ENCODE measurements around the gene ERGIC2.

DNA sequence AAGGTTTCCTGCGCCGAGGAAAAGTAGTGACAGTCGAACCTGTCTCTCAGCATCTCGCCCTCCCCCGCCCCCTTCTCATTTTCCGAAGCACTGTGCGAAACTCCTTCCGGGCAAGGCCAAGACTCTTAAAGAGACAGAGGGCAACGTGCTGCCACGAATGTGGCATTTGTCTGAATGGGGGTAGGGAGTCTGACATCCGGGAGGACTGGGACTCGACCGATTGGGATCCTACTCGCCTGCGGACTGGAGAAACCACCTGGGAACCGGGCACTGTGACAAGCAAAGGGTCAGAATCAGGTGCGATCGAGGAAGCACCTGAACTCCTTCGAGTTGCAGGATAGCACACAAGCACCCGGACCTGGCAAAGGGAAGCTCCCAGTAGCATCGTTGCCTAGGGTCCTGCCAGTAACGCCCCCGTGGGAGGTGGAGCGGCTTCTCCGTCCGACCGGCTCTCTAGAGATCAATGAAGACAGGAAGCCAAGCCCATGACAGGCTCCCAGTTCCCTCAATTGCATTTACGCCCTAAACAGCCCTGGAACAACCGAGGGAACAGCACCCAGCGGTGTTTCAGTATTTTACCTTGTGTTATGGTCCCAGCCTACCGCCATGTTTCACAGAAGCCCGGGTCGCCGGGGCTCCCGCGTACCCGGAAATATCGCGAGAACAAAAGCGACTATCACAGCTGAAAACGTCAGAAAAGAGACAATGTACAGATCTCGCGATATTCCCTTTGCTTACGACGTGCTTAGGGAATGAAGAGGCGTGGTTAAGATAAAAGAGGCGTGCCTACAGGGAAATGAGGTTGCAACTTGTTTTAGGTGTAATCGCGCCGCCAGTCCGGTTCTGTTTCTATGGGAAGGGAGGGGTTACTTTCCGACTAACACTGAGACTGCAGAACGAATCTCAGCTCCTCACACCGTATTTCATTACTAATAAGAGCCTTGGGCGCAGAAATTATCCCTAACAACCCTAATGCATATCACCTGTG is at the start of gene ERGIC2:
- peak; percentile 5 for TF ChIP-seq POLR2A (IDR thresholded peaks at IDR 0.05)
- TF ChIP-seq, protein P1, sequence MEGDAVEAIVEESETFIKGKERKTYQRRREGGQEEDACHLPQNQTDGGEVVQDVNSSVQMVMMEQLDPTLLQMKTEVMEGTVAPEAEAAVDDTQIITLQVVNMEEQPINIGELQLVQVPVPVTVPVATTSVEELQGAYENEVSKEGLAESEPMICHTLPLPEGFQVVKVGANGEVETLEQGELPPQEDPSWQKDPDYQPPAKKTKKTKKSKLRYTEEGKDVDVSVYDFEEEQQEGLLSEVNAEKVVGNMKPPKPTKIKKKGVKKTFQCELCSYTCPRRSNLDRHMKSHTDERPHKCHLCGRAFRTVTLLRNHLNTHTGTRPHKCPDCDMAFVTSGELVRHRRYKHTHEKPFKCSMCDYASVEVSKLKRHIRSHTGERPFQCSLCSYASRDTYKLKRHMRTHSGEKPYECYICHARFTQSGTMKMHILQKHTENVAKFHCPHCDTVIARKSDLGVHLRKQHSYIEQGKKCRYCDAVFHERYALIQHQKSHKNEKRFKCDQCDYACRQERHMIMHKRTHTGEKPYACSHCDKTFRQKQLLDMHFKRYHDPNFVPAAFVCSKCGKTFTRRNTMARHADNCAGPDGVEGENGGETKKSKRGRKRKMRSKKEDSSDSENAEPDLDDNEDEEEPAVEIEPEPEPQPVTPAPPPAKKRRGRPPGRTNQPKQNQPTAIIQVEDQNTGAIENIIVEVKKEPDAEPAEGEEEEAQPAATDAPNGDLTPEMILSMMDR (IDR thresholded peaks at IDR 0.05) = peak in 1 of 3 experiments; percentile 13
